ENCODE data around the gene MNX1. TPM values are rescaled to one million over a fixed set of nuclear protein-coding genes. Genes with fewer than 3 reads are reported as not detected.

MNX1 gene
- total RNA-seq, 2 experiments from 2014 or later: not detected

DNA sequence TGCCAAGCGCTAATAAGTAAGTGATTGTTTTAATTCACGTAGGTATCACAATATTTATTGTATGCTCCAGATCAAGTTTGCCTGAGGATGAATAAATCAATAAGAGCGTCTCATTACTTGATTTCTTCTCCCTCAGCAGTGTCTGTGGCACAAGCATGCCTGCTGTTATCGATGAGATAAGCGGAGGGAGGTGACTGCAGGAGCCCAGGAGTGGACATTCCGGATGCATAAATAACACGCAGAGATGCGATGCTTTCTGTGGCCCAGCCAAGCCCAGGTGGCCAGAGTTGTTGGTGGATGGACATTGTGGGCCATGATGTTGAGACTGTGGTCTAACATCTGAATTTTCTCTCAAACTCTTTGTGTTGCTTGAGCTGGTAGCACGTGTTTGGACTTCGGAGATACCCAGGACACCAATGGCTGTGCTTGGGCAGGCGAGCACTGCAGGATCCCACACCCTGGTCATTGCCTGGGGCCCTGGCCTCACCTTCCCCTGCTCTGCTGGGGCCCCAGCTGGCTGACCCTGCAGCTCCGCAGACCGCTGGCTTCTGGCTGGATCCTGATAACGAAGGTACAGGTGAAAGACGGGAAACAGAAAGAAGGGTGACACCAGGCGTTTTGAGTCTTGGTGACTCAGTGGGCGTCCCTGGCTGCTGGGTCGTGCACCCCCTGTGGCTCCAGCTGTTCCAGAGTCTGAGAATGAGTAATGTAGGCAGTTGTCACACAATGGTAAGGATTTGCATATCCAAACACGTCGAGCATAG, 31.2 kb upstream of the MNX1 start:
- Mint-ChIP-seq H3K4me3 (no peak overlapping the region), H3K27ac (no peak overlapping the region), H3K4me1 (no peaks in the 10 kb centered on the region), H3K27me3 (no peaks in the 10 kb centered on the region), H3K9me3 (ENCODE audit: low read depth) (no peaks in the 10 kb centered on the region), H3K36me3 (no peaks in the 10 kb centered on the region)
- ATAC-seq: no peak
- CTCF ChIA-PET: no interaction called here
- no peak for DNase-seq

- no peak overlapping the region for H3K27ac Mint-ChIP-seq
- CTCF ChIA-PET: no interaction called here
- H3K27me3 Mint-ChIP-seq: peaks cover 2% of the 10 kb centered on the region
- no peak for ATAC-seq
- no peaks in the 10 kb centered on the region for H3K4me1 Mint-ChIP-seq
- no peaks in the 10 kb centered on the region for H3K9me3 Mint-ChIP-seq (ENCODE audit: low read depth)
- no peaks in the 10 kb centered on the region for H3K36me3 Mint-ChIP-seq
- DNase-seq: no peak
- no peak overlapping the region for H3K4me3 Mint-ChIP-seq
These were observed 30.5 kb upstream of the MNX1 start for GRCh38 chr7:157041004-157041403.

- Mint-ChIP-seq H3K4me3 (no peak overlapping the region), H3K4me1 (peaks cover 3% of the 10 kb centered on the region), H3K9me3 (ENCODE audit: low read depth) (peaks cover 2% of the 10 kb centered on the region), H3K36me3 (no peaks in the 10 kb centered on the region), H3K27ac (no peak overlapping the region), H3K27me3 (peaks cover 5% of the 10 kb centered on the region)
- ATAC-seq (no peak), DNase-seq (no peak)
- CTCF ChIA-PET: no interaction called here
These were observed 27.2 kb upstream of the MNX1 start for GRCh38 chr7:157037635-157038034.

DNA sequence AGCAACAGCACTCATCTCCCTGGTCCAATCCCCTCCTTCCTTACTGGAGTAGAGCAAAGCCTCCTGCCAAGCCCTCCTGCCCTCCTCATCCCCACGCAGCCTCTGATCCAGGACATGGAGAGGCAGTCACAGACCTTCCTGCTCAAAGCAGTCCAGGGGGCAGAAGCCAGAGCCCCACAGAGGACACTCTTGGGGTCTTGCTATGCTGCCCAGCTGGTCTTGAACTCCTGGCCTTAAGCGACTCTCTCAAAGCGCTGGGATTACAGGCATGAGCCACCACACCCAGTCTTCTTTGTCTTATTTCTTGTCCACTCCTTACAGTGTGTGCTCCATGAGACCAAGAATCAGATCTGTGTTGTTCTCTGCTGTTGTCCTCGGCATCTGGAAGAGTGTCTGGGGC, 26.6 kb upstream of the MNX1 start:
- H3K4me1 Mint-ChIP-seq: peaks cover 3% of the 10 kb centered on the region
- H3K36me3 Mint-ChIP-seq: no peaks in the 10 kb centered on the region
- no peak overlapping the region for H3K27ac Mint-ChIP-seq
- ATAC-seq (no peak), DNase-seq (no peak)
- H3K4me3 Mint-ChIP-seq: no peak overlapping the region
- peaks cover 2% of the 10 kb centered on the region for H3K9me3 Mint-ChIP-seq (ENCODE audit: low read depth)
- CTCF ChIA-PET: no interaction called here
- H3K27me3 Mint-ChIP-seq: peaks cover 7% of the 10 kb centered on the region

DNA sequence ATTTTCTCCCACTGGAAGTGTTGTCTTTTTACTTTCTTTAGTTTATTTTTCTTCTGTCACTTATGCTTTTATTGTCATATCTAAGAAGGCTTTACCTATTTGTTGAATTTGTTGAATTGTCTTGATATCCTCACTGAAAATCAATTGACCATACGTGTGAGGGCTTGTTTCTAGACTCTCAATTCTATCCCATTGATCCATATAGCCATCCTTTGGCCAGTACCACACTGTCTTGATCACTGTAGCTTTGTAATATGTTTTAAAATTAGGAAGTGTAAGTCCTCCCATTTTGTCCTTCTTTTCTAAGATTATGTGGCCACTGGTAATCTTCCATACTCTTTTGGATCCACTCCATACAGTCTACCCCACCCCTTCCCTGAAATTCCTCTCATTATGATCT, 25.5 kb upstream of the MNX1 start:
- Mint-ChIP-seq H3K36me3 (no peaks in the 10 kb centered on the region), H3K27me3 (peaks cover 14% of the 10 kb centered on the region), H3K27ac (no peak overlapping the region), H3K9me3 (ENCODE audit: low read depth) (peaks cover 2% of the 10 kb centered on the region), H3K4me1 (peaks cover 3% of the 10 kb centered on the region), H3K4me3 (no peak overlapping the region)
- CTCF ChIA-PET: no interaction called here
- no peak for DNase-seq
- no peak for ATAC-seq

GRCh38 chr7:157035302-157035701, 24.8 kb upstream of the MNX1 start:
- ATAC-seq (no peak), DNase-seq (no peak)
- Mint-ChIP-seq H3K4me1 (peaks cover 3% of the 10 kb centered on the region), H3K27me3 (peaks cover 14% of the 10 kb centered on the region), H3K27ac (no peak overlapping the region), H3K9me3 (ENCODE audit: low read depth) (peaks cover 2% of the 10 kb centered on the region), H3K4me3 (no peak overlapping the region), H3K36me3 (no peaks in the 10 kb centered on the region)
- CTCF ChIA-PET: no interaction called here

- peaks cover 21% of the 10 kb centered on the region for H3K27me3 Mint-ChIP-seq
- no peak overlapping the region for H3K27ac Mint-ChIP-seq
- DNase-seq: no peak
- no peak overlapping the region for H3K4me3 Mint-ChIP-seq
- ATAC-seq: no peak
- H3K36me3 Mint-ChIP-seq: no peaks in the 10 kb centered on the region
- CTCF ChIA-PET: no interaction called here
- peaks cover 2% of the 10 kb centered on the region for H3K9me3 Mint-ChIP-seq (ENCODE audit: low read depth)
- peaks cover 3% of the 10 kb centered on the region for H3K4me1 Mint-ChIP-seq
These were observed 23.3 kb upstream of the MNX1 start for GRCh38 chr7:157033483-157034473.

GRCh38 chr7:157032644-157033482, 22.4 kb upstream of the MNX1 start:
- CTCF ChIA-PET: no interaction called here
- peaks cover 28% of the 10 kb centered on the region for H3K27me3 Mint-ChIP-seq

GRCh38 chr7:157032128-157032527, 21.7 kb upstream of the MNX1 start:
- H3K36me3 Mint-ChIP-seq: no peaks in the 10 kb centered on the region
- H3K9me3 Mint-ChIP-seq (ENCODE audit: low read depth): peaks cover 2% of the 10 kb centered on the region
- H3K27ac Mint-ChIP-seq: no peak overlapping the region
- H3K4me1 Mint-ChIP-seq: peaks cover 3% of the 10 kb centered on the region
- no peak overlapping the region for H3K4me3 Mint-ChIP-seq
- CTCF ChIA-PET: no interaction called here
- ATAC-seq (no peak), DNase-seq (no peak)
- peaks cover 33% of the 10 kb centered on the region for H3K27me3 Mint-ChIP-seq

More at GRCh38 chr7:157032644-157033482, 22.4 kb upstream of the MNX1 start:
- no peak for DNase-seq
- Mint-ChIP-seq H3K36me3 (no peaks in the 10 kb centered on the region), H3K27ac (no peak overlapping the region), H3K9me3 (ENCODE audit: low read depth) (peaks cover 2% of the 10 kb centered on the region), H3K4me1 (peaks cover 3% of the 10 kb centered on the region), H3K4me3 (no peak overlapping the region)
- ATAC-seq: no peak

- no peak overlapping the region for H3K27ac Mint-ChIP-seq
- CTCF ChIA-PET: no interaction called here
- no peak overlapping the region for H3K4me3 Mint-ChIP-seq
- H3K27me3 Mint-ChIP-seq: peaks cover 65% of the 10 kb centered on the region
- no peaks in the 10 kb centered on the region for H3K36me3 Mint-ChIP-seq
- no peak for ATAC-seq
- no peaks in the 10 kb centered on the region for H3K4me1 Mint-ChIP-seq
- H3K9me3 Mint-ChIP-seq (ENCODE audit: low read depth): no peaks in the 10 kb centered on the region
- no peak for DNase-seq
These were observed 17.9 kb upstream of the MNX1 start for GRCh38 chr7:157028199-157028903.

DNA sequence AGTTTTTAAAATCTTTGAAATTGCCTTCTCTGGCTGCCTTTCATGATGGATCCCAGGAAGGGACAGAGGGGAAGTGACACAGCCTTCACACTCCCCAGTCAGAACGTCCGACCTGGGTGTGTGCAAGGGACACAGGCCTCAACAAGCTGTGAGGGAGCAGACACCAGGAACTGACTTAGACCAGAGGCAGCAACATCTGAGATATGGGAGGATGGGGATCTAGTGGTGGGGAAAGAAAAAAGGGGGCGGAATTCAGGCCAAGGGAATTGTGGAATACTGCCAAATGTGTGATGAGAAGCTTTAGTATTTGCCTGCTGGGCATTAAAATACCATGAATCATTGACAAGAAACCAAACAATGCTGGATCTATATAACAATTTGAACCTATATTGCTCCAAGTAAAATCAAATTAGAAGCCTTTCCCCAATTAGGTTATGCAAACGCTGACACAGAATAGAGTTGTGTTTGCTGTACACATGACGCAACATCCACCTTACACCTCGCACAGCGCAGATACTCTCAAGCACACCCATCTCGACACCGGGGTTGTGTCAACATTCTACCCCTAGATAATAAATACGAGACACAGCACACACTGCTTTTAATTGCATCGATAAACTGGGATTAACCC, 17.2 kb upstream of the MNX1 start:
- Mint-ChIP-seq H3K4me3 (no peak overlapping the region), H3K4me1 (no peaks in the 10 kb centered on the region), H3K36me3 (no peaks in the 10 kb centered on the region), H3K9me3 (ENCODE audit: low read depth) (no peaks in the 10 kb centered on the region), H3K27me3 (peaks cover 72% of the 10 kb centered on the region), H3K27ac (no peak overlapping the region)
- CTCF ChIA-PET: interaction anchor here (0.7 kb wide), 1 partner anchor 60 kb away, joined by 5 read pairs; no protein-coding TSS in a partner anchor
- ATAC-seq (no peak), DNase-seq (no peak)

DNA sequence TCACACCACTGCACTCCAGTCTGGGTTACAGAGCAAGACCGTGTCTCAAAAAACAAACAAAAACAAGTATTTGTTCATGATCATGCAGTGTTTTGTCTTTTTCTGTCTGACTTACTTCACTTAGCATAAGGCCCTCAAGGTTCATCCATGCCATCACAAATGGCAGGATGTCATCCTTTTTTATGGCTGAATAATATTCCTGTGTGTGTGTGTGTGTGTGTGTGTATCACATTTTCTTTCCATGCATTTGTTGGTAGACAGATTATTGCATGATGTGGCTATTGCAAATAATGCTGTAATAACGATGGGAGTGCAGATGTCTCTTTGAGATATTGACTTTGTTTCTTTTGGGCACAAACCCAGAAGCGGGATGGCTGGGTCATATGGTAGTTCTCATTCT, 14.3 kb upstream of the MNX1 start:
- DNase-seq: no peak
- ATAC-seq: no peak
- Mint-ChIP-seq H3K36me3 (no peaks in the 10 kb centered on the region), H3K9me3 (ENCODE audit: low read depth) (no peaks in the 10 kb centered on the region), H3K27me3 (peaks cover 82% of the 10 kb centered on the region), H3K4me3 (no peak overlapping the region), H3K27ac (no peak overlapping the region), H3K4me1 (peaks cover 1% of the 10 kb centered on the region)
- CTCF ChIA-PET: interaction anchor here (1.0 kb wide), 1 partner anchor 31 kb away, joined by 3 read pairs; no protein-coding TSS in a partner anchor

All from activated CD8-positive, alpha-beta memory T cell treated with anti-CD3 and anti-CD28 coated beads, Interleukin-2, amount 10 ng/mL, durations not matched to agents 7 days and 5 days (primary cell).